ENCODE data around the gene STXBP4.

The STXBP4 gene

GRCh38 chr17:54945671-54946070 is 22.9 kb upstream of the STXBP4 start:
- Histone ChIP-seq H3K9me2 (replicated peaks; ENCODE audit: insufficient read depth, low read length) (no peaks in the 10 kb centered on the region), H3K9me3 (ENCODE audit: insufficient read depth, low read length) (no peaks in the 10 kb centered on the region), H4K20me1 (ENCODE audit: low read depth, low read length) (no peaks in the 10 kb centered on the region), H2AFZ (ENCODE audit: low read depth, low read length, severe bottlenecking) (no peak overlapping the region), H3K4me2 (ENCODE audit: low read depth, low read length, poor library complexity, severe bottlenecking) (no peak overlapping the region), H3K27me3 (ENCODE audit: low read length) (no peaks in the 10 kb centered on the region), H3F3A (ENCODE audit: insufficient read depth) (no peaks in the 10 kb centered on the region), H3K9ac (ENCODE audit: low read length) (no peak overlapping the region), H3K4me3 (ENCODE audit: insufficient read depth, low read length, poor library complexity, severe bottlenecking) (no peak overlapping the region), H3K79me2 (ENCODE audit: insufficient read depth, low read length) (no peaks in the 10 kb centered on the region), H3K36me3 (ENCODE audit: low read length) (no peaks in the 10 kb centered on the region), H3K27ac (ENCODE audit: low read depth, low read length) (no peak overlapping the region)
- TF ChIP-seq EZH2phosphoT487 (conservative IDR thresholded peaks at IDR 0.05; ENCODE audit: low read length): no peak
- TF ChIP-seq, protein P1, sequence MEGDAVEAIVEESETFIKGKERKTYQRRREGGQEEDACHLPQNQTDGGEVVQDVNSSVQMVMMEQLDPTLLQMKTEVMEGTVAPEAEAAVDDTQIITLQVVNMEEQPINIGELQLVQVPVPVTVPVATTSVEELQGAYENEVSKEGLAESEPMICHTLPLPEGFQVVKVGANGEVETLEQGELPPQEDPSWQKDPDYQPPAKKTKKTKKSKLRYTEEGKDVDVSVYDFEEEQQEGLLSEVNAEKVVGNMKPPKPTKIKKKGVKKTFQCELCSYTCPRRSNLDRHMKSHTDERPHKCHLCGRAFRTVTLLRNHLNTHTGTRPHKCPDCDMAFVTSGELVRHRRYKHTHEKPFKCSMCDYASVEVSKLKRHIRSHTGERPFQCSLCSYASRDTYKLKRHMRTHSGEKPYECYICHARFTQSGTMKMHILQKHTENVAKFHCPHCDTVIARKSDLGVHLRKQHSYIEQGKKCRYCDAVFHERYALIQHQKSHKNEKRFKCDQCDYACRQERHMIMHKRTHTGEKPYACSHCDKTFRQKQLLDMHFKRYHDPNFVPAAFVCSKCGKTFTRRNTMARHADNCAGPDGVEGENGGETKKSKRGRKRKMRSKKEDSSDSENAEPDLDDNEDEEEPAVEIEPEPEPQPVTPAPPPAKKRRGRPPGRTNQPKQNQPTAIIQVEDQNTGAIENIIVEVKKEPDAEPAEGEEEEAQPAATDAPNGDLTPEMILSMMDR (IDR thresholded peaks at IDR 0.05; ENCODE audit: insufficient read depth, low read length, poor library complexity, severe bottlenecking): no peak

DNA sequence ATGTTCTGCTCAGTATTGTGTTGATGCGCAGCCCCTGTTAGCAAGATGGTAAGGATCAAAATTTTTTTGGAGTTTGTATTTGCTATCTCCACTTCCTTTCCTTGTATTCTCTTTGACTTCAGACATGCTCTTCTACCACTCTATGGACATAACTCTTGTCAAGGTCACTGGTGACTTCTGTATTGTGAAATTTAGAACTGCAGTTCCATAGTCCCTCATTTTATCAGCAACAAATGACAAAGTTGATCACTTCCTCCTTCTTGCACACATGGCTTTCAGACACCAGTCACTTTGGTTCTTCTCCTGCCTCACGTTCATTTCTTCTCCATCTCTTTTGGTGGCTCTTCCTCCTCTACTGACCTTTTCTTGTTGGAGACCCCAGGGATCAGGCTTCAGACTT is 21.2 kb upstream of the STXBP4 start:
- Histone ChIP-seq H3K9me2 (replicated peaks; ENCODE audit: insufficient read depth, low read length) (no peaks in the 10 kb centered on the region), H3K9me3 (ENCODE audit: insufficient read depth, low read length) (no peaks in the 10 kb centered on the region), H3K4me2 (ENCODE audit: low read depth, low read length, poor library complexity, severe bottlenecking) (no peak overlapping the region), H4K20me1 (ENCODE audit: low read depth, low read length) (no peaks in the 10 kb centered on the region), H3K4me3 (ENCODE audit: insufficient read depth, low read length, poor library complexity, severe bottlenecking) (no peak overlapping the region), H2AFZ (ENCODE audit: low read depth, low read length, severe bottlenecking) (no peak overlapping the region), H3K27me3 (ENCODE audit: low read length) (no peaks in the 10 kb centered on the region), H3K27ac (ENCODE audit: low read depth, low read length) (no peak overlapping the region), H3K79me2 (ENCODE audit: insufficient read depth, low read length) (no peaks in the 10 kb centered on the region), H3F3A (ENCODE audit: insufficient read depth) (no peaks in the 10 kb centered on the region), H3K36me3 (ENCODE audit: low read length) (no peaks in the 10 kb centered on the region), H3K9ac (ENCODE audit: low read length) (no peak overlapping the region)
- TF ChIP-seq, protein P1 (IDR thresholded peaks at IDR 0.05; ENCODE audit: insufficient read depth, low read length, poor library complexity, severe bottlenecking): no peak
- no peak for TF ChIP-seq EZH2phosphoT487 (conservative IDR thresholded peaks at IDR 0.05; ENCODE audit: low read length)

GRCh38 chr17:54948380-54948779 is 20.2 kb upstream of the STXBP4 start:
- Histone ChIP-seq H3K9ac (ENCODE audit: low read length) (no peak overlapping the region), H3K9me3 (ENCODE audit: insufficient read depth, low read length) (no peaks in the 10 kb centered on the region), H3K27ac (ENCODE audit: low read depth, low read length) (no peak overlapping the region), H3F3A (ENCODE audit: insufficient read depth) (no peaks in the 10 kb centered on the region), H4K20me1 (ENCODE audit: low read depth, low read length) (no peaks in the 10 kb centered on the region), H3K79me2 (ENCODE audit: insufficient read depth, low read length) (no peaks in the 10 kb centered on the region), H3K4me3 (ENCODE audit: insufficient read depth, low read length, poor library complexity, severe bottlenecking) (no peak overlapping the region), H3K36me3 (ENCODE audit: low read length) (no peaks in the 10 kb centered on the region), H3K9me2 (replicated peaks; ENCODE audit: insufficient read depth, low read length) (no peaks in the 10 kb centered on the region), H3K27me3 (ENCODE audit: low read length) (no peaks in the 10 kb centered on the region), H3K4me2 (ENCODE audit: low read depth, low read length, poor library complexity, severe bottlenecking) (no peak overlapping the region), H2AFZ (ENCODE audit: low read depth, low read length, severe bottlenecking) (no peak overlapping the region)
- TF ChIP-seq, protein P1 (IDR thresholded peaks at IDR 0.05; ENCODE audit: insufficient read depth, low read length, poor library complexity, severe bottlenecking): no peak
- no peak for TF ChIP-seq EZH2phosphoT487 (conservative IDR thresholded peaks at IDR 0.05; ENCODE audit: low read length)
